ENCODE results near the gene KRTAP10-1. TPM values are rescaled to one million over a fixed set of nuclear protein-coding genes. Genes with fewer than 3 reads are reported as not detected.

The KRTAP10-1 gene
- total RNA-seq, 1 experiment from 2014 or later, result not detected

DNA sequence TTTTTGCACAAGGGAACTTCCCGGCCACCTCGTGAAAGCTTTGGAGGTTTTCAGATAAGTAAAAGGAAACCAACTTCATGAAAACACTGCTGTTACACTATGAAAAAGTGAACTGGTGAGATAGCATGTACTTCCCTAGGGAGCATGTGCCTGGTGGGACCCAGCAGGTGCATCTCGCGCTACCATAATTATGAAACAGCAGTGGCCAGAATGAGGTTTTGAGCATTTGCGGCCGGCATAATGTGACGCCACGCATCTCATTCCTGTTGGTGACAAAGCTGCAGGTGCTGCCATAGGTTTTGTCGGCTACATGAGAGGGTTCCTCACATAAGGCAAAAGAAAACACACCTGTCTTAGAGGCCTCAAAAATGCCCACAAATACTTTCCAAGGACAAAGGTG is 16.9 kb upstream of the KRTAP10-1 start:
- intact Hi-C loops (cut with micrococcal nuclease; ENCODE audit: unreplicated experiment) (no loop called here), in situ Hi-C loops (cut with HindIII; ENCODE audit: low pct_unique_long_range_greater_than_20kb, low sequenced_read_pairs) (no loop called here)
- H3K9me3 ChIP-seq (ENCODE audit: control insufficient read depth, insufficient read depth, low read depth, low read length), result no peaks in the 10 kb centered on the region
- ATAC-seq, result no peak
- DNase-seq (ENCODE audit: low read depth, low spot score), result no peak
- H3K27me3 ChIP-seq (ENCODE audit: control insufficient read depth, insufficient read depth, low read length), result no peaks in the 10 kb centered on the region
- H3K4me3 ChIP-seq (ENCODE audit: low read depth in 2 of 2, low read length in 2 of 2), result no peak overlapping the region
- CTCF ChIA-PET, result no interaction called here
- BruUV-seq (replicated peaks), result no TSS peak
- TF ChIP-seq SIN3A (IDR thresholded peaks at IDR 0.05; ENCODE audit: borderline replicate concordance, insufficient read depth, low read depth, low read length), result no peak
- no peaks in the 10 kb centered on the region for H3K4me1 ChIP-seq (ENCODE audit: control insufficient read depth, insufficient read depth, low read length)
- H3K27ac ChIP-seq (ENCODE audit: low read length), result no peak overlapping the region
- H3K36me3 ChIP-seq (ENCODE audit: control insufficient read depth, insufficient read depth, low read length), result no peaks in the 10 kb centered on the region
- POLR2A ChIA-PET, result no interaction called here

DNA sequence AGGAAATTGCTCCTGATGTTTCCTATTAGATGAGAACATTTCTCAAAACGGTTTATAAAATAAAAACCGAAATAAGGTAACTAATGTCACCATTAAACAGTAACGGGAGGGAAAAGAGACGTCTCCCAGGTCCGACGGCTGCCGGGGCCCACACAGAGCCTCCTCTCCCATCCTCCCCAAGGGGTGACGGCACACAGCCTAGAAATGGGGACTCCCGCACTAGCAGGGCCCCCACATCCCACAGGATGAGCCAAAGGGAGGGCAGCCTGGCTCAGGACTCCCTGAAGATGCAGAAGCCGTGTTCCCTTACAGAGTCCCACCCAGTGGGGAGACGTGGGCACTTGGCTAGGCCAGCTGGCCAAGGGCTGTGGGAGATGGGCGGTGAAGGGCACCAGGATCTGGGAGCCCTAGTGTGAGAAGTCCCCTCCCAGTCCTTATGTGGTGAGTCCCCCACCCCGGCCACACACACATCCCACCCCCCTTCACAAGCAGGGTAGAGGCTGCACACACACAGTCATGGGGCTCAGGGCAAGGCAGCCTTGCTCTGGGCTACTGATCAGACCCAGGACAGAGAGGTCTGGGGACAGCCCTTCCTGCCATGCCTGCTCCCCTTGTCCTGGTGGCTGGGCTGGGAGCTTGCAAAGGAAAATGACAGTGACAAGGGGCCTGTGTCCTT is 15.3 kb upstream of the KRTAP10-1 start:
- Histone ChIP-seq H3K4me3 (ENCODE audit: low read depth in 2 of 2, low read length in 2 of 2) (no peak overlapping the region), H3K4me1 (ENCODE audit: control insufficient read depth, insufficient read depth, low read length) (no peaks in the 10 kb centered on the region), H3K9me3 (ENCODE audit: control insufficient read depth, insufficient read depth, low read depth, low read length) (no peaks in the 10 kb centered on the region), H3K36me3 (ENCODE audit: control insufficient read depth, insufficient read depth, low read length) (no peaks in the 10 kb centered on the region), H3K27me3 (ENCODE audit: control insufficient read depth, insufficient read depth, low read length) (no peaks in the 10 kb centered on the region), H3K27ac (ENCODE audit: low read length) (no peak overlapping the region)
- ATAC-seq, result no peak
- TF ChIP-seq SIN3A (IDR thresholded peaks at IDR 0.05; ENCODE audit: borderline replicate concordance, insufficient read depth, low read depth, low read length) (no peak), TCF7L2 (IDR thresholded peaks at IDR 0.05; ENCODE audit: low read depth, low read length) (no peak), POLR2AphosphoS5 (IDR thresholded peaks at IDR 0.05; ENCODE audit: low read depth, low read length) (no peak)
- TF ChIP-seq, protein P1, sequence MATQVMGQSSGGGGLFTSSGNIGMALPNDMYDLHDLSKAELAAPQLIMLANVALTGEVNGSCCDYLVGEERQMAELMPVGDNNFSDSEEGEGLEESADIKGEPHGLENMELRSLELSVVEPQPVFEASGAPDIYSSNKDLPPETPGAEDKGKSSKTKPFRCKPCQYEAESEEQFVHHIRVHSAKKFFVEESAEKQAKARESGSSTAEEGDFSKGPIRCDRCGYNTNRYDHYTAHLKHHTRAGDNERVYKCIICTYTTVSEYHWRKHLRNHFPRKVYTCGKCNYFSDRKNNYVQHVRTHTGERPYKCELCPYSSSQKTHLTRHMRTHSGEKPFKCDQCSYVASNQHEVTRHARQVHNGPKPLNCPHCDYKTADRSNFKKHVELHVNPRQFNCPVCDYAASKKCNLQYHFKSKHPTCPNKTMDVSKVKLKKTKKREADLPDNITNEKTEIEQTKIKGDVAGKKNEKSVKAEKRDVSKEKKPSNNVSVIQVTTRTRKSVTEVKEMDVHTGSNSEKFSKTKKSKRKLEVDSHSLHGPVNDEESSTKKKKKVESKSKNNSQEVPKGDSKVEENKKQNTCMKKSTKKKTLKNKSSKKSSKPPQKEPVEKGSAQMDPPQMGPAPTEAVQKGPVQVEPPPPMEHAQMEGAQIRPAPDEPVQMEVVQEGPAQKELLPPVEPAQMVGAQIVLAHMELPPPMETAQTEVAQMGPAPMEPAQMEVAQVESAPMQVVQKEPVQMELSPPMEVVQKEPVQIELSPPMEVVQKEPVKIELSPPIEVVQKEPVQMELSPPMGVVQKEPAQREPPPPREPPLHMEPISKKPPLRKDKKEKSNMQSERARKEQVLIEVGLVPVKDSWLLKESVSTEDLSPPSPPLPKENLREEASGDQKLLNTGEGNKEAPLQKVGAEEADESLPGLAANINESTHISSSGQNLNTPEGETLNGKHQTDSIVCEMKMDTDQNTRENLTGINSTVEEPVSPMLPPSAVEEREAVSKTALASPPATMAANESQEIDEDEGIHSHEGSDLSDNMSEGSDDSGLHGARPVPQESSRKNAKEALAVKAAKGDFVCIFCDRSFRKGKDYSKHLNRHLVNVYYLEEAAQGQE (IDR thresholded peaks at IDR 0.05; ENCODE audit: insufficient read depth in 1 of 2, low read depth in 2 of 2, low read length in 1 of 2), result no peak
- TF ChIP-seq, protein P2, sequence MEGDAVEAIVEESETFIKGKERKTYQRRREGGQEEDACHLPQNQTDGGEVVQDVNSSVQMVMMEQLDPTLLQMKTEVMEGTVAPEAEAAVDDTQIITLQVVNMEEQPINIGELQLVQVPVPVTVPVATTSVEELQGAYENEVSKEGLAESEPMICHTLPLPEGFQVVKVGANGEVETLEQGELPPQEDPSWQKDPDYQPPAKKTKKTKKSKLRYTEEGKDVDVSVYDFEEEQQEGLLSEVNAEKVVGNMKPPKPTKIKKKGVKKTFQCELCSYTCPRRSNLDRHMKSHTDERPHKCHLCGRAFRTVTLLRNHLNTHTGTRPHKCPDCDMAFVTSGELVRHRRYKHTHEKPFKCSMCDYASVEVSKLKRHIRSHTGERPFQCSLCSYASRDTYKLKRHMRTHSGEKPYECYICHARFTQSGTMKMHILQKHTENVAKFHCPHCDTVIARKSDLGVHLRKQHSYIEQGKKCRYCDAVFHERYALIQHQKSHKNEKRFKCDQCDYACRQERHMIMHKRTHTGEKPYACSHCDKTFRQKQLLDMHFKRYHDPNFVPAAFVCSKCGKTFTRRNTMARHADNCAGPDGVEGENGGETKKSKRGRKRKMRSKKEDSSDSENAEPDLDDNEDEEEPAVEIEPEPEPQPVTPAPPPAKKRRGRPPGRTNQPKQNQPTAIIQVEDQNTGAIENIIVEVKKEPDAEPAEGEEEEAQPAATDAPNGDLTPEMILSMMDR (IDR thresholded peaks at IDR 0.05), result no peak
- POLR2A ChIA-PET, result no interaction called here
- no peak for DNase-seq (ENCODE audit: low read depth, low spot score)
- no TSS peak for BruUV-seq (replicated peaks)
- intact Hi-C loops (cut with micrococcal nuclease; ENCODE audit: unreplicated experiment), result no loop called here
- in situ Hi-C loops (cut with HindIII; ENCODE audit: low pct_unique_long_range_greater_than_20kb, low sequenced_read_pairs), result no loop called here
- CTCF ChIA-PET, result no interaction called here

DNA sequence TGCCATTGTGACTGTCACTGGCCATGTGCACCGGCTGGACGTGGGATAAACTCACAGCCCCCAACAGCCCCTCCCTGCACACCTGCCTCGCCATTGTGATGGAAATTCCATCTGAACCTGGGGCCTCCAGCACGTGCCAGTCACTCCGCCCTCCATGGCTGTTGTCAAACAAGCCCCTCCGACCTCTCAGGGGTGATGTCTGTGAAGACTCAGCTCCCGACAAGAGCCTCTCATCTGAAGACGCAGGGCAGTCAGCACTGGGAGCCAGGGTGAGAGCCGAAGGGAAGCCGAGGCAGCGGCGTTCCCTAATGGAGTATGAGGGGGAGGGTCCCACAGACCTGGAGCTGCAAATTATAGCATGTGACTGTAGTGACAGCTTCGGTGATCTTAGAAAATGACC is 12.7 kb upstream of the KRTAP10-1 start:
- TF ChIP-seq POLR2AphosphoS5 (IDR thresholded peaks at IDR 0.05; ENCODE audit: low read depth, low read length), result no peak
- TF ChIP-seq, protein P1 (IDR thresholded peaks at IDR 0.05; ENCODE audit: insufficient read depth in 1 of 2, low read depth in 2 of 2, low read length in 1 of 2), result no peak
- no peak for TF ChIP-seq SIN3A (IDR thresholded peaks at IDR 0.05; ENCODE audit: borderline replicate concordance, insufficient read depth, low read depth, low read length)
- TF ChIP-seq, protein P2 (IDR thresholded peaks at IDR 0.05), result no peak
- no peak for TF ChIP-seq TCF7L2 (IDR thresholded peaks at IDR 0.05; ENCODE audit: low read depth, low read length)
- Histone ChIP-seq H3K27me3 (ENCODE audit: control insufficient read depth, insufficient read depth, low read length) (no peaks in the 10 kb centered on the region), H3K9me3 (ENCODE audit: control insufficient read depth, insufficient read depth, low read depth, low read length) (no peaks in the 10 kb centered on the region), H3K4me1 (ENCODE audit: control insufficient read depth, insufficient read depth, low read length) (no peaks in the 10 kb centered on the region), H3K4me3 (ENCODE audit: low read depth in 2 of 2, low read length in 2 of 2) (no peak overlapping the region), H3K27ac (ENCODE audit: low read length) (no peak overlapping the region), H3K36me3 (ENCODE audit: control insufficient read depth, insufficient read depth, low read length) (no peaks in the 10 kb centered on the region)
- BruUV-seq (replicated peaks), result no TSS peak
- CTCF ChIA-PET, result no interaction called here
- DNase-seq (ENCODE audit: low read depth, low spot score) (no peak), ATAC-seq (no peak)
- in situ Hi-C loops (cut with HindIII; ENCODE audit: low pct_unique_long_range_greater_than_20kb, low sequenced_read_pairs) (no loop called here), intact Hi-C loops (cut with micrococcal nuclease; ENCODE audit: unreplicated experiment) (no loop called here)
- POLR2A ChIA-PET, result no interaction called here
